Renal pelvis (tissue), 12 donors: ENCODE data around the gene STYXL1. TPM values are rescaled to one million over a fixed set of nuclear protein-coding genes. Genes with fewer than 3 reads are reported as not detected.
A peak's percentile ranks its signal among the peaks of the same experiment; 100 is the strongest.
"Not testable (repeated sequence)": the region's sequence is repeated elsewhere in the genome, so short reads cannot be mapped to it uniquely, and the experiment has no call there.

Experiments
- DNase-seq: peaks from one replicate; pipeline ENCODE4 v3.0.0-alpha.2; 2013
- long read RNA-seq, 16 experiments: transcript quantifications; one replicate each; lab custom pipeline, GENCODE V29; 2026
- polyA plus RNA-seq, 3 donors: library from polyadenylated mRNA; unstranded; fragments of 120-200 nt; gene quantifications; one replicate each; pipeline ENCODE4 v1.2.1, GENCODE V29; 2013; ENCODE audit not compliant: insufficient read length in 3 of 3

Gene STYXL1
- polyA plus RNA-seq = 10 to 100 TPM; 40.4 to 62.2 (median 46.1) TPM
- long read RNA-seq, donor 1, partial matches to known transcripts = 0 of 8 reads
- long read RNA-seq, donor 1, other reads (novel, unspliced or antisense) = 5 of 8 reads
- long read RNA-seq, donor 2, transcript STYXL1-206 (9 exons, 1,147 nt) = major isoform, 5 of 15 reads
- long read RNA-seq, donor 2, partial matches to known transcripts = 10 of 15 reads
- long read RNA-seq, donor 2, other reads (novel, unspliced or antisense) = 0 of 15 reads
- long read RNA-seq, donor 3, partial matches to known transcripts = 0 of 6 reads
- long read RNA-seq, donor 3, other reads (novel, unspliced or antisense) = 0 of 6 reads
- long read RNA-seq, donor 4, partial matches to known transcripts = 0 of 10 reads
- long read RNA-seq, donor 4, other reads (novel, unspliced or antisense) = 6 of 10 reads
- long read RNA-seq, donor 5, partial matches to known transcripts = 0 of 2 reads
- long read RNA-seq, donor 5, other reads (novel, unspliced or antisense) = 0 of 2 reads
- long read RNA-seq, donor 6, partial matches to known transcripts = 0 of 17 reads
- long read RNA-seq, donor 6, other reads (novel, unspliced or antisense) = 13 of 17 reads
- long read RNA-seq, donor 7, partial matches to known transcripts = 0 of 7 reads
- long read RNA-seq, donor 7, other reads (novel, unspliced or antisense) = 0 of 7 reads
- long read RNA-seq, donor 8, partial matches to known transcripts = 0 of 3 reads
- long read RNA-seq, donor 8, other reads (novel, unspliced or antisense) = 0 of 3 reads
- long read RNA-seq, donor 9, partial matches to known transcripts = 0 of 4 reads
- long read RNA-seq, donor 9, other reads (novel, unspliced or antisense) = 0 of 4 reads
- long read RNA-seq, donor 10, partial matches to known transcripts = 0 of 2 reads
- long read RNA-seq, donor 10, other reads (novel, unspliced or antisense) = 0 of 2 reads
- long read RNA-seq, donor 11, transcript STYXL1-206 (9 exons, 1,147 nt) = major isoform, 7 of 7 reads
- long read RNA-seq, donor 11, partial matches to known transcripts = 0 of 7 reads
- long read RNA-seq, donor 11, other reads (novel, unspliced or antisense) = 0 of 7 reads
- long read RNA-seq, donor 12, partial matches to known transcripts = 0 of 3 reads
- long read RNA-seq, donor 12, other reads (novel, unspliced or antisense) = 0 of 3 reads
- long read RNA-seq, donor 13, partial matches to known transcripts = 0 of 1 reads
- long read RNA-seq, donor 13, other reads (novel, unspliced or antisense) = 0 of 1 reads
- long read RNA-seq, donor 14, partial matches to known transcripts = 5 of 7 reads
- long read RNA-seq, donor 14, other reads (novel, unspliced or antisense) = 0 of 7 reads
- long read RNA-seq, donor 15, partial matches to known transcripts = 0 of 12 reads
- long read RNA-seq, donor 15, other reads (novel, unspliced or antisense) = 6 of 12 reads
- long read RNA-seq, donor 16, partial matches to known transcripts = 0 of 9 reads
- long read RNA-seq, donor 16, other reads (novel, unspliced or antisense) = 7 of 9 reads

- peak; percentile 95 for DNase-seq
Measured at GRCh38 chr7:76047811-76048667, at the start of gene STYXL1, which contains the start of gene MDH2. Gene STYXL1 (minus strand): TSS chr7:76048000. CDS start chr7:76030523, 17,477 bp downstream. Gene MDH2 (plus strand): TSS chr7:76048106. CDS start chr7:76048161, 55 bp downstream.

GRCh38 chr7:76095908-76096307, 48.1 kb upstream of the STYXL1 start:
- no peak for DNase-seq

GRCh38 chr7:76094326-76094725, 46.5 kb upstream of the STYXL1 start:
- not testable (repeated sequence) for DNase-seq

- DNase-seq = not testable (repeated sequence)
Measured at GRCh38 chr7:76093531-76093930, 45.7 kb upstream of the STYXL1 start.

- no peak for DNase-seq
Measured at GRCh38 chr7:76091506-76091905, 43.7 kb upstream of the STYXL1 start.

GRCh38 chr7:76089865-76090475, 42.2 kb upstream of the STYXL1 start:
- peak; percentile 19 for DNase-seq

DNA sequence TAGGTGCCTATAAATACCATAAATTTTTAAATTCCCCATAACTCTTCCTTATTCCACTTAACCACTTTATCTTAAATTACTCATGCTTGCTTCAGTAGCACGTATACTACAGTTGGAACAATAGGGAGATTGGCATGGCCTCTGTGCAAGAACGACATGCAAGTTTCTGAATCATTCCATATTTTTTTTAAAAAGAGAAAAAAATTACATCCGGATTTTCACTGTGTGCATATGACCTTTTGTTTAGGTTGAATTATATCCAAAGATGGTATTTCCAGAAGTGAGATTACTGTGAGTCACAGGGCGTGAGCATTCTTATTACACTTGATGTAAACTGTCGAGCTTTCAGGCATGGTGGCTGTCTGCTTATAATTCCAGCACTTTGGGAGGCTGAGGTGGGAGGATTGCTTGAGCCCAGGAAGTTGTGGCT, 39.6 kb upstream of the STYXL1 start:
- not testable (repeated sequence) for DNase-seq

GRCh38 chr7:76086070-76086469, 38.3 kb upstream of the STYXL1 start:
- no peak for DNase-seq

- not testable (repeated sequence) for DNase-seq
Measured at GRCh38 chr7:76084115-76084514, 36.3 kb upstream of the STYXL1 start.

DNA sequence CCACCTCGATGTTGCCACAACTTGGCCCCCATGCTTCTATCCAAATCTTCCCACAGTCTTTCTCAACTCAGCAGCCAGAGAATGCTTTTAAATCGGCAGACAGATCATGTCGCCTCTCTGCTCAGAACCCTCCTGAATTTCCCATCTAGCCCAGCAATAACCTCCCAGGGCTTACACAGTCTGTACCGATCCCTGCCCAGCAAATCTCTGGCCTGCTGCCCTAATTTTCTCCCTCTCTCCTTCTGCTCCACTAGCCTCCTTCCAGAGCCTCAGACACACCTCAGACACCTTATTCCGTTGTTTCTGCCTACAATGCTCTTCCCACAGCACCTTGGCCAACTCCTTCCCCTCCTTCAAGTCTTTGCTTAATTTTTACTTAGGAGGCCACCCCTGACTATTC, 32.4 kb upstream of the STYXL1 start:
- DNase-seq = no peak

- no peak for DNase-seq
Measured at GRCh38 chr7:76077435-76077834, 29.6 kb upstream of the STYXL1 start.

GRCh38 chr7:76076995-76077394, 29.2 kb upstream of the STYXL1 start:
- DNase-seq = no peak

- no peak for DNase-seq
Measured at GRCh38 chr7:76074972-76075370, 27.2 kb upstream of the STYXL1 start.

DNA sequence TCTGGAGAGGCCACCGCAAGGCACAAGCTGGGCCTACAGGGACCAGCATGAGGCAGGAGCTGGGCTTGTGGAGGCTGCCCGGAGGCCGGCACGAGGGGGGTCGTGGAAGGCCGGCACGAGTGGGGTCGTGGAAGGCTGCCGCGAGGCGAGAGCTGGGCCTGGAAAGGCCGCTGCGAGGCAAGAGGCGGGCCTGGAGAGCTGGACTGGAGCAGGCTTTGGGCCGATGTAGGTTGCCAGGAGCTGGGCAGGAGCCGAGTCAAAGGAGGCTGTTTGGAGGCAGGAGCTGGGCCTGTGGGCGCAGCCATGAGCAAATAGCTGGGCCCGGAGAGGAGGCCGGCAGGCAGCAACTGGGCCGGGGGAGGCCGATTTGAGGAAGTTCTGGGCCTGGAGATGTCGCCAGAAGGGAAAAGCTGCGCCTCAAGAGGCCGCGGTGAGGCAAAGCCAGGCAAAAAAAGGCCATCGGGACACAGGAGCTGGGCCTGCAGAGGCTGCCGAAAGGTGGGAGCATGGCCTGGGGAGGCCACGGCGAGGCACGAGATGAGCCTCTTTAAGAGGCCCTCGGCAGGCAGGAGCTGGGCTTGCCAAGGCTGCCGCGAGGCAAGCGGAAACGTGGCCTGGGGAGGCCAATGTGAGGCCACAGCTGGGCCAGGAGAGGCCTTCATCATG, 26.6 kb upstream of the STYXL1 start:
- no peak for DNase-seq

DNA sequence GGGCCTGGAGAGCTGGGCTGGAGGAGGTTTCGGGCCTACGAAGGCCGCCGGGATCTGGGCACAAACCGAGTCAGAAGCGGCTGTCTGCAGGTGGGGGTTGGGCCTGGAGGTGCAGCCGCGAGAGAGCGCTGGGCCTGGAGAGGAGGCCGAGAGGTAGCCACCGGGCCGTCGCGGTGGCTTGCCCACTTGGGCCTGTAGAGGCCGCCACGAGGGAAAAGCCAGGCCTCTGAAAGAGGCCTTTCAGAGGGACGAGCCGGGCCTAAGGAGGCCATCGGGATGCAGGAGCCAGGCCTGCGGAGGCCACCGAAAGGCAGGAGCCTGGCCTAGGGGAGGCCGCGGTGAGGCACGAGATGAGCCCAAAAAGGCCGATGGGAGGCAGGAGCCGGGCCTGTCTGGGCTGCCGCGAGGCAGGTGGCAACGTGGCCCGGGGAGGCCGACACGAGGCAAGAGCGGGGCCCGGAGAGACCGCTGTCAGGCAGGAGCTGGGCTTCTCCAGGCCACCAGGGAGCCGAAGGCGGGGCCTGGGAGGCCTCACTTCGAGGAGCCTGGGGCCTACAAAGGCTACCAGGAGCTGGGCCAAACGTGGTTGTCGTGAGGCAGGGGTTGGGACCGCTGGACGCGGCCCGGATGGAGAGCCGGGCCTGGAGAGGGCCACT, 25.7 kb upstream of the STYXL1 start:
- DNase-seq = no peak

GRCh38 chr7:76072243-76073148, 24.7 kb upstream of the STYXL1 start:
- no peak for DNase-seq
